ENCODE data around the gene TGFB1. TPM values are rescaled to one million over a fixed set of nuclear protein-coding genes. Genes with fewer than 3 reads are reported as not detected.

TGFB1 gene
- total RNA-seq, 1 experiment from 2014 or later = 54.6 TPM

DNA sequence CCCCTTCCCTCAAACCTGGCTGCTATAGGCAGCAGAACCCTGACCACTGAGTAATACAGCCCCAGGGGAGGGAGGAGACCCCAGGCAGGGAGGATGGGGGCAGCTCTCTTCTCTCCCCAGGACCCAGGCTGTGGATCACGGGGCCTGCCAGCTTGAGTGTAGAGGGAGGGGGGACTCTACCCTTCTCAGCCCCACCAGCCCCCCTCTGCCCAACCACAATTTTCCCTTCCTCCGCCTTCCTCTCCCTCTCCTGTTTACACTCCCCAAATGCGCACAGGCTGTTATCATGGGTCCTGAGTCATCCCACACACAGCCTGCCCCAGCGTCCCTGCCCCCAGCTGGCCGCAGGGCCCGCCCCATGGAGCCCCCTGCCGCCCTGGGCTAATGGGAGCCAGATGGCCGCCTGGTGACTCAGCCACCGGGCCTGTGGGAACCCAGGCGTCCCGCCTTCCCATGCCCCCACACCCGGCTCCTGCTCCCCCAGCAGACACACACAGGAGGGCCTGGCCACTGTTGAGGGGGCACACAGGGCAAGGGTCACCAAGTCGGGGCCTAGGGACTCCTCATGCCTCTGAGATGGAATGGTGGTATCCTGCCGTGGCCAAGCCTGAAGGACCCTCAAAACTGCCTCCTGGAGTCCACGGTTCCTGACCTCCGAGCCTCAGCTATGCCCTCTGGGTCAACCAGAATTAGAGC is 30.1 kb downstream of the TGFB1 start:
- Histone ChIP-seq H3K27ac (ENCODE audit: low read depth, low read length) (peak overlapping the region; percentile 32; the same call in 1 of the 2 replicates), H3K4me1 (ENCODE audit: control insufficient read depth in 1 of 2, insufficient read depth in 2 of 2, low read length in 2 of 2) (peaks cover 8 to 39% of the 10 kb centered on the region in 2 experiments; a peak in 3 of 4 replicates), H3K4me3 (replicated peaks in 1 of 2; ENCODE audit: low read depth in 1 of 2, low read length in 2 of 2) (no peak overlapping the region), H3K36me3 (ENCODE audit: control insufficient read depth in 1 of 2, insufficient read depth in 2 of 2, low read length in 2 of 2) (peaks cover 9 to 15% of the 10 kb centered on the region in 2 experiments; a peak in 3 of 4 replicates), H3K4me2 (ENCODE audit: low read length) (no peak overlapping the region), H3K9me2 (ENCODE audit: insufficient read depth) (no peaks in the 10 kb centered on the region), H2AFZ (ENCODE audit: low read depth, low read length, poor library complexity, severe bottlenecking) (no peak overlapping the region), H3K9ac (ENCODE audit: low read length) (no peak overlapping the region), H4K20me1 (ENCODE audit: insufficient read depth) (no peaks in the 10 kb centered on the region), H3K9me3 (ENCODE audit: control insufficient read depth in 1 of 2, insufficient read depth in 1 of 2, low read depth in 1 of 2, low read length in 2 of 2) (no peaks in the 10 kb centered on the region), H3K27me3 (ENCODE audit: insufficient read depth, low read length) (no peaks in the 10 kb centered on the region), H3K79me2 (ENCODE audit: insufficient read depth, low read length) (no peaks in the 10 kb centered on the region)
- ChIA-PET CTCF (interaction anchor here (2.2 kb wide), 1 partner anchor 240 kb away, joined by 9 read pairs; no protein-coding TSS in a partner anchor), RAD21 (ENCODE audit: low non-redundant PET in 1 of 2, low total read pairs in 2 of 2, uncharacterized antibody in 2 of 2, unreplicated experiment in 2 of 2) (no interaction called here), POLR2A (no interaction called here)
- intact Hi-C loops (cut with micrococcal nuclease) = loop anchor here (5.0 kb wide), 1 partner anchor 249 kb away; no protein-coding TSS in a partner anchor
- DNase-seq (ENCODE audit: low read depth, low spot score) (no peak), ATAC-seq (no peak)
- TF ChIP-seq CEBPB (IDR thresholded peaks at IDR 0.05; ENCODE audit: low read depth) = no peak
- TF ChIP-seq TCF7L2 (IDR thresholded peaks at IDR 0.05; ENCODE audit: borderline replicate concordance, extremely low read depth, insufficient read depth, insufficient read length) = no peak
- TF ChIP-seq, protein P1, sequence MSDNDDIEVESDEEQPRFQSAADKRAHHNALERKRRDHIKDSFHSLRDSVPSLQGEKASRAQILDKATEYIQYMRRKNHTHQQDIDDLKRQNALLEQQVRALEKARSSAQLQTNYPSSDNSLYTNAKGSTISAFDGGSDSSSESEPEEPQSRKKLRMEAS (IDR thresholded peaks at IDR 0.05) = no peak
- TF ChIP-seq ZFX (IDR thresholded peaks at IDR 0.05) = no peak
- TF ChIP-seq ZNF274 (IDR thresholded peaks at IDR 0.05; ENCODE audit: low read depth, low read length) = no peak
- TF ChIP-seq EGR1 (IDR thresholded peaks at IDR 0.05; ENCODE audit: low read depth) = no peak
- no peak for TF ChIP-seq POLR2A (IDR thresholded peaks at IDR 0.05; ENCODE audit: borderline replicate concordance, extremely low read depth, insufficient read depth, insufficient read length)
- no peak for TF ChIP-seq EZH2 (IDR thresholded peaks at IDR 0.05)
- no peak for TF ChIP-seq EZH2phosphoT487 (IDR thresholded peaks at IDR 0.05; ENCODE audit: borderline replicate concordance)
- no peak for TF ChIP-seq ATF3 (IDR thresholded peaks at IDR 0.05)
- TF ChIP-seq ELF1 (IDR thresholded peaks at IDR 0.05; ENCODE audit: borderline replicate concordance, low read depth) = no peak
- no peak for TF ChIP-seq YY1 (IDR thresholded peaks at IDR 0.05; ENCODE audit: extremely low read depth, insufficient replicate concordance, low read depth, low read length)
- no peak for TF ChIP-seq CTCF (IDR thresholded peaks at IDR 0.05 in 2 of 3, conservative IDR thresholded peaks at IDR 0.05 in 1 of 3; ENCODE audit: borderline replicate concordance in 1 of 3, insufficient read depth in 1 of 3, low read depth in 2 of 3, low read length in 2 of 3)
- no peak for TF ChIP-seq SIN3A (IDR thresholded peaks at IDR 0.05; ENCODE audit: low read depth)
- no peak for TF ChIP-seq CBX3 (IDR thresholded peaks at IDR 0.05; ENCODE audit: low read depth)
- TF ChIP-seq, protein P2, sequence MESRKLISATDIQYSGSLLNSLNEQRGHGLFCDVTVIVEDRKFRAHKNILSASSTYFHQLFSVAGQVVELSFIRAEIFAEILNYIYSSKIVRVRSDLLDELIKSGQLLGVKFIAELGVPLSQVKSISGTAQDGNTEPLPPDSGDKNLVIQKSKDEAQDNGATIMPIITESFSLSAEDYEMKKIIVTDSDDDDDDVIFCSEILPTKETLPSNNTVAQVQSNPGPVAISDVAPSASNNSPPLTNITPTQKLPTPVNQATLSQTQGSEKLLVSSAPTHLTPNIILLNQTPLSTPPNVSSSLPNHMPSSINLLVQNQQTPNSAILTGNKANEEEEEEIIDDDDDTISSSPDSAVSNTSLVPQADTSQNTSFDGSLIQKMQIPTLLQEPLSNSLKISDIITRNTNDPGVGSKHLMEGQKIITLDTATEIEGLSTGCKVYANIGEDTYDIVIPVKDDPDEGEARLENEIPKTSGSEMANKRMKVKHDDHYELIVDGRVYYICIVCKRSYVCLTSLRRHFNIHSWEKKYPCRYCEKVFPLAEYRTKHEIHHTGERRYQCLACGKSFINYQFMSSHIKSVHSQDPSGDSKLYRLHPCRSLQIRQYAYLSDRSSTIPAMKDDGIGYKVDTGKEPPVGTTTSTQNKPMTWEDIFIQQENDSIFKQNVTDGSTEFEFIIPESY (IDR thresholded peaks at IDR 0.05; ENCODE audit: extremely low read depth, insufficient replicate concordance, low read length) = no peak
- TF ChIP-seq FOSL1 (IDR thresholded peaks at IDR 0.05; ENCODE audit: low read depth) = no peak
- no peak; the same call in 1 of the 2 replicates for TF ChIP-seq POLR2AphosphoS5 (IDR thresholded peaks at IDR 0.05; ENCODE audit: low read depth, low read length)
- BruUV-seq (replicated peaks) = no TSS peak
